Measurements from ENCODE around the gene RNF43.

GRCh38 chr17:58382108-58382871 is 35.0 kb downstream of the RNF43 start:
- TF ChIP-seq CTCF (IDR thresholded peaks at IDR 0.05) (no peak), POLR2A (IDR thresholded peaks at IDR 0.05) (no peak)

All from body of pancreas (tissue), 4 donors.